Adrenal gland (tissue), 5 donors: ENCODE results near the gene ARFGAP3.

Experiments used
- CTCF ChIP-seq, 6 experiments: fragments of 450-650 bp in 4 of 6; fragments of 200-600 bp in 2 of 6; sonication (generic) in 1 of 6; IDR thresholded peaks; 1 replicate in 5 of 6; 2 replicates in 1 of 6; pipeline versions ENCODE4 v1.5.1 to v1.8.0; 2016 to 2021; ENCODE audit warnings: antibody characterized with exemption in 6 of 6, mild to moderate bottlenecking in 2 of 6, moderate library complexity in 1 of 6
- POLR2A ChIP-seq, 2 donors: fragments of 450-650 bp; IDR thresholded peaks; one replicate each; pipeline ENCODE4 v1.6.1; 2017; ENCODE audit warnings: antibody characterized with exemption in 2 of 2, mild to moderate bottlenecking in 2 of 2, moderate library complexity in 1 of 2
- donor health status: DM: no; HTN: no; CAD: no.

- TF ChIP-seq POLR2A (IDR thresholded peaks at IDR 0.05) = no peak
- peak in 5 of 6 experiments; percentile 14 to 74 (median 53) for TF ChIP-seq CTCF (IDR thresholded peaks at IDR 0.05)
These were observed 36.9 kb downstream of the ARFGAP3 start for GRCh38 chr22:42820045-42820763.
